IMR-90 (cell line): Measurements from ENCODE around the gene NTRK2.

Experiments
- BHLHE40 ChIP-seq: fragments of 150-350 bp; IDR thresholded peaks from 2 replicates; pipeline ENCODE4 v1.6.1; 2016; ENCODE audit warnings: mild to moderate bottlenecking, low read depth, low read length
- CEBPB ChIP-seq: IDR thresholded peaks from 2 replicates; pipeline ENCODE4 v1.6.1; 2012; ENCODE audit warnings: low read depth, low read length, improper control_type of control experiment
- CHD1 ChIP-seq: IDR thresholded peaks from 2 replicates; pipeline ENCODE4 v1.6.1; 2012; ENCODE audit warnings: low read depth, low read length, improper control_type of control experiment
- FOS ChIP-seq: fragments of 150-350 bp; IDR thresholded peaks from 2 replicates; pipeline ENCODE4 v1.6.1; 2016; ENCODE audit warnings: low read depth, low read length
- MAZ ChIP-seq: IDR thresholded peaks from 2 replicates; pipeline ENCODE4 v1.6.1; 2012; ENCODE audit warnings: low read depth, mild to moderate bottlenecking, low read length, improper control_type of control experiment, moderate library complexity, borderline replicate concordance
- MXI1 ChIP-seq: IDR thresholded peaks from 2 replicates; pipeline ENCODE4 v1.6.1; 2012; ENCODE audit warnings: low read depth, mild to moderate bottlenecking, low read length, moderate library complexity, borderline replicate concordance
- NFE2L2 ChIP-seq: fragments of 150-350 bp; IDR thresholded peaks from 2 replicates; pipeline ENCODE4 v1.6.1; 2016; ENCODE audit warnings: low read depth, mild to moderate bottlenecking, low read length
- POLR2A ChIP-seq: IDR thresholded peaks from 2 replicates; pipeline ENCODE4 v1.6.1; 2012; ENCODE audit warnings: mild to moderate bottlenecking, low read depth, low read length
- RAD21 ChIP-seq: IDR thresholded peaks from 2 replicates; pipeline ENCODE4 v1.6.1; 2012; ENCODE audit warnings: low read length, improper control_type of control experiment
- RFX5 ChIP-seq: IDR thresholded peaks from 2 replicates; pipeline ENCODE4 v1.8.0; 2012; ENCODE audit warnings: low read depth, mild to moderate bottlenecking, low read length, moderate library complexity
- SMC3 ChIP-seq: fragments of 150-350 bp; IDR thresholded peaks from 2 replicates; pipeline ENCODE4 v1.6.1; 2016; ENCODE audit warnings: low read depth, mild to moderate bottlenecking, antibody characterized with exemption, low read length, moderate library complexity
- TF ChIP-seq, protein P1 (sequence below): conservative IDR thresholded peaks from 2 replicates; pipeline ENCODE4 v1.5.1; 2012; ENCODE audit warnings: mild to moderate bottlenecking, low read depth, low read length, improper control_type of control experiment
- TF ChIP-seq, protein P2 (sequence below): fragments of 150-350 bp; IDR thresholded peaks from 2 replicates; pipeline ENCODE4 v1.6.1; 2017; ENCODE audit warnings: mild to moderate bottlenecking, antibody characterized with exemption, low read length, low read depth
- TF ChIP-seq, protein P3 (sequence below): fragments of 150-350 bp; IDR thresholded peaks from 2 replicates; pipeline ENCODE4 v1.6.1; 2016; ENCODE audit warnings: low read depth, mild to moderate bottlenecking, low read length, moderate library complexity, borderline replicate concordance

DNA sequence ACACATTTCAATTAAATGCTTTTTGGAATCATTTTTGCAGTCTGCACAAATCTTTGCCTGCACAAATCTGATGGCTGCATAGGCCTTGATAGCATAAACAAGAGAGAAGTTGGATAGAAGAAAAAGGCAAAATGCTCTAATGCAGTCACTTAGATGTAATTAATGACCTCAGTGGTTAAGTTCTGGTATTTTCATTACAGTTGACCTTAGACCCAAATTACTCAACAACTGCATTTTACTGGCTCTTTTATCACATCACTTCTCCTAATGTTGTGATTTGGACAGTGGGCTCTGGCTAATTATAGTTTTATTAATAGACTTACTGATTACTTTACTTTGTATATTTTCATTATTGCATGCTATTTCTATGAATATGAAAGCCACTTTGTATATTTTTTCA lies 34.3 kb downstream of the NTRK2 start:
- TF ChIP-seq, protein P1, sequence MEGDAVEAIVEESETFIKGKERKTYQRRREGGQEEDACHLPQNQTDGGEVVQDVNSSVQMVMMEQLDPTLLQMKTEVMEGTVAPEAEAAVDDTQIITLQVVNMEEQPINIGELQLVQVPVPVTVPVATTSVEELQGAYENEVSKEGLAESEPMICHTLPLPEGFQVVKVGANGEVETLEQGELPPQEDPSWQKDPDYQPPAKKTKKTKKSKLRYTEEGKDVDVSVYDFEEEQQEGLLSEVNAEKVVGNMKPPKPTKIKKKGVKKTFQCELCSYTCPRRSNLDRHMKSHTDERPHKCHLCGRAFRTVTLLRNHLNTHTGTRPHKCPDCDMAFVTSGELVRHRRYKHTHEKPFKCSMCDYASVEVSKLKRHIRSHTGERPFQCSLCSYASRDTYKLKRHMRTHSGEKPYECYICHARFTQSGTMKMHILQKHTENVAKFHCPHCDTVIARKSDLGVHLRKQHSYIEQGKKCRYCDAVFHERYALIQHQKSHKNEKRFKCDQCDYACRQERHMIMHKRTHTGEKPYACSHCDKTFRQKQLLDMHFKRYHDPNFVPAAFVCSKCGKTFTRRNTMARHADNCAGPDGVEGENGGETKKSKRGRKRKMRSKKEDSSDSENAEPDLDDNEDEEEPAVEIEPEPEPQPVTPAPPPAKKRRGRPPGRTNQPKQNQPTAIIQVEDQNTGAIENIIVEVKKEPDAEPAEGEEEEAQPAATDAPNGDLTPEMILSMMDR, result no peak
- TF ChIP-seq POLR2A (no peak), MAZ (no peak), CHD1 (no peak), MXI1 (no peak), BHLHE40 (no peak), SMC3 (no peak), CEBPB (no peak), RFX5 (no peak), RAD21 (no peak), FOS (no peak), NFE2L2 (no peak)
- TF ChIP-seq, protein P2, sequence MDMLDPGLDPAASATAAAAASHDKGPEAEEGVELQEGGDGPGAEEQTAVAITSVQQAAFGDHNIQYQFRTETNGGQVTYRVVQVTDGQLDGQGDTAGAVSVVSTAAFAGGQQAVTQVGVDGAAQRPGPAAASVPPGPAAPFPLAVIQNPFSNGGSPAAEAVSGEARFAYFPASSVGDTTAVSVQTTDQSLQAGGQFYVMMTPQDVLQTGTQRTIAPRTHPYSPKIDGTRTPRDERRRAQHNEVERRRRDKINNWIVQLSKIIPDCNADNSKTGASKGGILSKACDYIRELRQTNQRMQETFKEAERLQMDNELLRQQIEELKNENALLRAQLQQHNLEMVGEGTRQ, result no peak
- TF ChIP-seq, protein P3, sequence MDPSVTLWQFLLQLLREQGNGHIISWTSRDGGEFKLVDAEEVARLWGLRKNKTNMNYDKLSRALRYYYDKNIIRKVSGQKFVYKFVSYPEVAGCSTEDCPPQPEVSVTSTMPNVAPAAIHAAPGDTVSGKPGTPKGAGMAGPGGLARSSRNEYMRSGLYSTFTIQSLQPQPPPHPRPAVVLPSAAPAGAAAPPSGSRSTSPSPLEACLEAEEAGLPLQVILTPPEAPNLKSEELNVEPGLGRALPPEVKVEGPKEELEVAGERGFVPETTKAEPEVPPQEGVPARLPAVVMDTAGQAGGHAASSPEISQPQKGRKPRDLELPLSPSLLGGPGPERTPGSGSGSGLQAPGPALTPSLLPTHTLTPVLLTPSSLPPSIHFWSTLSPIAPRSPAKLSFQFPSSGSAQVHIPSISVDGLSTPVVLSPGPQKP, result no peak
